ENCODE results near the gene TYMS. TPM values are rescaled to one million over a fixed set of nuclear protein-coding genes. Genes with fewer than 3 reads are reported as not detected.

The TYMS gene
- total RNA-seq, 1 experiment from 2014 or later, result 143 TPM

- H3K9me3 ChIP-seq, result no peaks in the 10 kb centered on the region
- no peaks in the 10 kb centered on the region for H3K36me3 Mint-ChIP-seq (ENCODE audit: insufficient read depth, unreplicated experiment)
- no peak for DNase-seq
- peaks cover 2% of the 10 kb centered on the region for H3K27me3 Mint-ChIP-seq (ENCODE audit: insufficient read depth, unreplicated experiment)
- no peak overlapping the region for H3K27ac Mint-ChIP-seq (ENCODE audit: unreplicated experiment)
- H3K4me3 ChIP-seq (ENCODE audit: low read depth, low read length), result no peak overlapping the region
- POLR2A ChIA-PET, result no interaction called here
- no peak for TF ChIP-seq CTCF (IDR thresholded peaks at IDR 0.05; ENCODE audit: insufficient read depth in 1 of 2, low read depth in 1 of 2, low read length in 1 of 2, severe bottlenecking in 1 of 2, unreplicated experiment in 1 of 2)
- H3K4me1 Mint-ChIP-seq (ENCODE audit: low read depth, unreplicated experiment), result no peaks in the 10 kb centered on the region
- no peaks in the 10 kb centered on the region for H3K27me3 ChIP-seq (replicated peaks; ENCODE audit: control insufficient read depth, insufficient read depth, low read length)
- intact Hi-C loops (cut with micrococcal nuclease; ENCODE audit: unreplicated experiment), result loop anchor here (5.0 kb wide), 1 partner anchor 121 kb away; no protein-coding TSS in a partner anchor
- no TSS peak for BruUV-seq (replicated peaks)
- CTCF ChIA-PET, result no interaction called here
- no peaks in the 10 kb centered on the region for H3K9me3 Mint-ChIP-seq (ENCODE audit: unreplicated experiment)
- no peaks in the 10 kb centered on the region for H3K4me1 ChIP-seq
- H3K36me3 ChIP-seq (ENCODE audit: control insufficient read depth, insufficient read depth, low read length), result no peaks in the 10 kb centered on the region
- H3K4me3 Mint-ChIP-seq (ENCODE audit: unreplicated experiment), result no peak overlapping the region
These were observed 38.8 kb upstream of the TYMS start for GRCh38 chr18:618618-619017.

- Mint-ChIP-seq H3K9me3 (ENCODE audit: unreplicated experiment) (no peaks in the 10 kb centered on the region), H3K36me3 (ENCODE audit: insufficient read depth, unreplicated experiment) (no peaks in the 10 kb centered on the region), H3K27me3 (ENCODE audit: insufficient read depth, unreplicated experiment) (peaks cover 2% of the 10 kb centered on the region), H3K4me1 (ENCODE audit: low read depth, unreplicated experiment) (no peaks in the 10 kb centered on the region), H3K4me3 (ENCODE audit: unreplicated experiment) (no peak overlapping the region), H3K27ac (ENCODE audit: unreplicated experiment) (no peak overlapping the region)
- no peaks in the 10 kb centered on the region for H3K4me1 ChIP-seq
- H3K27me3 ChIP-seq (replicated peaks; ENCODE audit: control insufficient read depth, insufficient read depth, low read length), result no peaks in the 10 kb centered on the region
- no peak for TF ChIP-seq CTCF (IDR thresholded peaks at IDR 0.05; ENCODE audit: insufficient read depth in 1 of 2, low read depth in 1 of 2, low read length in 1 of 2, severe bottlenecking in 1 of 2, unreplicated experiment in 1 of 2)
- no TSS peak for BruUV-seq (replicated peaks)
- H3K4me3 ChIP-seq (ENCODE audit: low read depth, low read length), result no peak overlapping the region
- CTCF ChIA-PET, result no interaction called here
- H3K36me3 ChIP-seq (ENCODE audit: control insufficient read depth, insufficient read depth, low read length), result no peaks in the 10 kb centered on the region
- intact Hi-C loops (cut with micrococcal nuclease; ENCODE audit: unreplicated experiment), result no loop called here
- H3K9me3 ChIP-seq, result no peaks in the 10 kb centered on the region
- no peak for DNase-seq
- POLR2A ChIA-PET, result no interaction called here
These were observed 36.0 kb upstream of the TYMS start for GRCh38 chr18:621291-622043.

- intact Hi-C loops (cut with micrococcal nuclease; ENCODE audit: unreplicated experiment), result no loop called here
- CTCF ChIA-PET, result no interaction called here
- Mint-ChIP-seq H3K4me1 (ENCODE audit: low read depth, unreplicated experiment) (no peaks in the 10 kb centered on the region), H3K27me3 (ENCODE audit: insufficient read depth, unreplicated experiment) (peaks cover 2% of the 10 kb centered on the region), H3K27ac (ENCODE audit: unreplicated experiment) (no peak overlapping the region), H3K9me3 (ENCODE audit: unreplicated experiment) (no peaks in the 10 kb centered on the region), H3K36me3 (ENCODE audit: insufficient read depth, unreplicated experiment) (no peaks in the 10 kb centered on the region), H3K4me3 (ENCODE audit: unreplicated experiment) (no peak overlapping the region)
- Histone ChIP-seq H3K36me3 (ENCODE audit: control insufficient read depth, insufficient read depth, low read length) (no peaks in the 10 kb centered on the region), H3K9me3 (no peaks in the 10 kb centered on the region), H3K4me1 (no peaks in the 10 kb centered on the region), H3K27me3 (replicated peaks; ENCODE audit: control insufficient read depth, insufficient read depth, low read length) (no peaks in the 10 kb centered on the region), H3K4me3 (ENCODE audit: low read depth, low read length) (no peak overlapping the region)
- BruUV-seq (replicated peaks), result no TSS peak
- DNase-seq, result no peak
- POLR2A ChIA-PET, result no interaction called here
- no peak for TF ChIP-seq CTCF (IDR thresholded peaks at IDR 0.05; ENCODE audit: insufficient read depth in 1 of 2, low read depth in 1 of 2, low read length in 1 of 2, severe bottlenecking in 1 of 2, unreplicated experiment in 1 of 2)
These were observed 35.2 kb upstream of the TYMS start for GRCh38 chr18:622289-622688.

All from Caco-2 (cell line).